GM10266 (cell line): ENCODE results near the gene RPN1.

Source experiments
- DNase-seq: peaks from one replicate; pipeline ENCODE4 v3.0.0; 2012; ENCODE audit errors: extremely low spot score
- TF ChIP-seq, protein P1 (sequence below): IDR thresholded peaks from 2 replicates; pipeline ENCODE4 v1.5.1; 2012; ENCODE audit warnings: mild to moderate bottlenecking, low read depth; ENCODE audit not compliant: control insufficient read depth, insufficient read depth; ENCODE audit errors: missing control alignments

Gene RPN1

DNA sequence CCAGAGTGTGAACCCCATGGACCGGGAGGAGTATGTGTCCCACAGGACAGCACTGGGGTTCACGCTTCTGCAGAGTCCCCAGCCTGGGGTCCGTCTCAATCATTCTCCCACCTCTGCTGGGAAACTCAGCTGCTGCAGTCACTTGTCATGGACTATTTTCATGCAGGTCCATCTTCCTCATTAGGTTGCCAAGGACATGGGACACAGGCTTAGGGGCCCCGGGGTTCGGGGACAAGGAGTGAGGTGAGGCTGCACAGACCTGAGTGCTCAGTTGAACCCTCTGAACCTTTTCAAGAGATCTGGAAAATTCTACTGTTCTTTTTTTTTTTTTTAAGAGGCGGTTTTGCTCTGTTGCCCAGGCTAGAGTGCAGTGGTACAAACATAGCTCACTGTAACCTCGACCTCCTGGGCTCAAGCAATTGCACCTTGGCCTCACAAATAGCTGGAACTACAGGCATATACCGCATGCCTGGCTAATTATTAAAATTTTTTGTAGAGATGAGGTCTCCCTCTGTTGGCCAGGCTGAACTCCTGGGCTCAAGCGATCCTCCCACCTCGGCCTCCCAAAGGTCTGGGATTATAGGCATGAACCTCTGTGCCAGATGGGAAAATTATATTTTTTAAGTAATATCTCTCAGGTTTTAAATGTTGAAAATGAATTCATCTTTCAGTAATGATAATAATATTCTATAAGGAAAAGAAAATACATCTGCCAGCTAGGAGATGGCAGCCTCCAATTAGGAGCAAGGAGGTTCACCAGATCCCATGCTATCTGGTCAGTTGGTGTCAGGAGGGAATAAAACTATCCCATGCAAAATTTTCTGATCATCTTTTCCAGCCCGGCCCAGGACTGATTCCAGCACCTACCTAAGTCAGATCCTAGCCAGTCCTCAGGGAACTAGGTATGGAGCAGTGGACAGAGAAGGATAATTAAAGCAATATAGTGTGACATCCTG, 45.2 kb downstream of the RPN1 start:
- no peak for DNase-seq
- TF ChIP-seq, protein P1, sequence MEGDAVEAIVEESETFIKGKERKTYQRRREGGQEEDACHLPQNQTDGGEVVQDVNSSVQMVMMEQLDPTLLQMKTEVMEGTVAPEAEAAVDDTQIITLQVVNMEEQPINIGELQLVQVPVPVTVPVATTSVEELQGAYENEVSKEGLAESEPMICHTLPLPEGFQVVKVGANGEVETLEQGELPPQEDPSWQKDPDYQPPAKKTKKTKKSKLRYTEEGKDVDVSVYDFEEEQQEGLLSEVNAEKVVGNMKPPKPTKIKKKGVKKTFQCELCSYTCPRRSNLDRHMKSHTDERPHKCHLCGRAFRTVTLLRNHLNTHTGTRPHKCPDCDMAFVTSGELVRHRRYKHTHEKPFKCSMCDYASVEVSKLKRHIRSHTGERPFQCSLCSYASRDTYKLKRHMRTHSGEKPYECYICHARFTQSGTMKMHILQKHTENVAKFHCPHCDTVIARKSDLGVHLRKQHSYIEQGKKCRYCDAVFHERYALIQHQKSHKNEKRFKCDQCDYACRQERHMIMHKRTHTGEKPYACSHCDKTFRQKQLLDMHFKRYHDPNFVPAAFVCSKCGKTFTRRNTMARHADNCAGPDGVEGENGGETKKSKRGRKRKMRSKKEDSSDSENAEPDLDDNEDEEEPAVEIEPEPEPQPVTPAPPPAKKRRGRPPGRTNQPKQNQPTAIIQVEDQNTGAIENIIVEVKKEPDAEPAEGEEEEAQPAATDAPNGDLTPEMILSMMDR: no peak

GRCh38 chr3:128603811-128604775, 46.5 kb downstream of the RPN1 start:
- no peak for DNase-seq

DNA sequence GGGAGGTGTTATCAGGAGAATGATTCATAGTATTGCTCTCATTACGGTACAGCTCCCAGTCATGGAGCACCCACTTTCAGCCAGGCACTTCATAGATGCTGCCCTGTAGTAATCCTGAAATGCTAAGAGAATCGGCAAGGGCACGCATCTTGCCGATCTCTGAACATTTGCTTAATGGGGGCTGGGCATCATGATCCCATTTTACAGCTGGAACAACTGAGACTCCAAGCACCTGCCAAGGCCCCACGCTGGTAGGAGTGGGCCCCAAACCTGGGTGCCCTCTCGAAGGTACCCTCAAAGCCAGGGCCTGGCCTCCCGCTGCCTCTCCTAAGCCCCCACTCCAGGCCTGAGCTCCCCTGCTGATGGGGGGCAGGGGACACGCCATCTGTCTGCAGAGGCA, 47.3 kb downstream of the RPN1 start:
- TF ChIP-seq, protein P1: no peak
- DNase-seq: no peak

More at GRCh38 chr3:128603811-128604775, 46.5 kb downstream of the RPN1 start:
- TF ChIP-seq, protein P1: no peak

- TF ChIP-seq, protein P1: no peak
- no peak for DNase-seq
Measured at GRCh38 chr3:128598884-128599664, 51.5 kb downstream of the RPN1 start.

GRCh38 chr3:128597900-128598299, 52.7 kb downstream of the RPN1 start:
- DNase-seq: no peak
- TF ChIP-seq, protein P1: no peak

DNA sequence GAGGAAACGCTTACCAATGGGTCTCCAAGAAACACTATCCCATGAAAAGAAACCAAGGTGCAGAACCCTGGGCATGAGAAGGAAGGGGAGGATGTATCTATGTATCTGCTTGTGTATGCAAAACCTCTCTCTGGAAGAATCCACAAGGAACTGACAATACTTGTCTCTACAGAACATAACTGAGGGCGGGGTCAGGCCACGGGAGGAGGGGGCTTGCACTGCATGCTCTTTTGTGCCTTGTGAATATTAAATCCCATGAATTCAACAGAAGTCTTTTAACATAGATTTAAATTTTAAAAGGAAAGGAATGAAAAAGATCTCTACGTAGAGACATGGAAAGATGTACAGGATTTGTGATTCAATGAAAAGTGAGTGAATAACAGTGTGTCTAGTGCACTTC, 57.8 kb downstream of the RPN1 start:
- TF ChIP-seq, protein P1: no peak
- no peak for DNase-seq
